HUES6 (cell line): Measurements from ENCODE around the gene PFKL.

Source experiments
- H3K27ac ChIP-seq: 2 replicates; pipeline ENCODE4 v1.7.0; 2013; ENCODE audit warnings: low read depth, mild to moderate bottlenecking, low read length, inconsistent platforms
- H3K27me3 ChIP-seq: 2 replicates; pipeline ENCODE4 v1.6.1; 2013; ENCODE audit warnings: low read length; ENCODE audit not compliant: control insufficient read depth, insufficient read depth
- H3K36me3 ChIP-seq: 2 replicates; pipeline ENCODE4 v1.6.1; 2013; ENCODE audit warnings: low read length; ENCODE audit not compliant: control insufficient read depth, insufficient read depth
- H3K4me1 ChIP-seq: 2 replicates; pipeline ENCODE4 v1.6.1; 2013; ENCODE audit warnings: low read length; ENCODE audit not compliant: control insufficient read depth, insufficient read depth
- H3K4me3 ChIP-seq: 2 replicates; pipeline ENCODE4 v1.5.1; 2013; ENCODE audit warnings: low read depth, low read length
- H3K9ac ChIP-seq: one replicate; pipeline ENCODE4 v1.6.1; 2013; ENCODE audit warnings: mild to moderate bottlenecking, low read length
- H3K9me3 ChIP-seq: 2 replicates; pipeline ENCODE4 v1.6.1; 2013; ENCODE audit warnings: low read depth, low read length; ENCODE audit not compliant: control insufficient read depth, insufficient read depth

Gene PFKL

DNA sequence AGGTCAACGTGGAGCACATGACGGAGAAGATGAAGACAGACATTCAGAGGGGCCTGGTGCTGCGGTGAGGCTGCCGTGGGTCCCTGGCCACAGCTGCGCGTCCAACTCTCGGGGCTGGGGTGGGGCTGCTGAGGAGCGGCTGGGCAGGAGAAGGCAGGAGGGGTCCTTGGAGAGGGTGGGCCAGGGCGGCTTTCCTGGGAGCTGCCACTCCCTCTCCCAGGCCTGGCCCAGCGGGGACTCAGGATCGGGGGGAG, 24.9 kb downstream of the PFKL start:
- no peak overlapping the region for H3K27ac ChIP-seq
- H3K4me3 ChIP-seq: no peak overlapping the region
- peaks cover 62% of the 10 kb centered on the region for H3K36me3 ChIP-seq
- no peaks in the 10 kb centered on the region for H3K4me1 ChIP-seq
- H3K9ac ChIP-seq: no peak overlapping the region
- no peaks in the 10 kb centered on the region for H3K9me3 ChIP-seq
- H3K27me3 ChIP-seq: no peaks in the 10 kb centered on the region

DNA sequence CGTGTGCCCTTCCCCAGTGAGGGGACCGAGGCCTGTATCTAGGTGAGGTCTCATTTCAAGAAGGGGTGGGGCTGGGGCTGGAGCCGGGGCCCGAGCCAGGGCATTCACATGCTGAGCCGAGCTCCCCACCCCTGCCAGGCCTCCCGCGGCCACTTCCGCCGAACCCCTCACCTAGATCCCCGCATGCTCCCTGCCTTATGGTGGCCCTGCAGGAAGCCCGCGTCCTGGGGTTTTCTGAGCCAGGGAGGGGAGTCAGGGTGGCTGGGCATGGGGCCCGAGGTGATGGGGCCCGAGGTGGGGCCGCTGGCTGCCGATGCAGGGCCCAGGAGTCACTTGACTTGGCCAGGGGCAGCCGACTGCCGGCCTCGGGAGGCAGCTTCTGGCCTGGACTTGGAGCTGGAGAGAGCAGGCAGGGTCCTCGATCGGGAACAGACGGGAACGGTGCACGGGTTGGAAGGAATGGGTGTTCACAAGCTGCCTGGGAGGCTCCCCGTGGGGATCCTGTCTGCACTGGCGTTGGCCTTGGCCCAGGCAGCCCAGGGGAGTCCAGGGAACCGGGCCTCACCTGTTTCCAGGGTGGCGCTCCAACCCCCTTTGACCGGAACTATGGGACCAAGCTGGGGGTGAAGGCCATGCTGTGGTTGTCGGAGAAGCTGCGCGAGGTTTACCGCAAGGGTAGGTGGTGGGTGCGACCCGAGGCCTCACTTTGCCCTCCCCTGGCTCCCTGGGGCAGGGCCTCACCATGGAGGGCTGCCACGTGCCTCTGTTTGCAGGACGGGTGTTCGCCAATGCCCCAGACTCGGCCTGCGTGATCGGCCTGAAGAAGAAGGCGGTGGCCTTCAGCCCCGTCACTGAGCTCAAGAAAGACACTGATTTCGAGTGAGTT, 25.8 kb downstream of the PFKL start:
- Histone ChIP-seq H3K4me1 (no peaks in the 10 kb centered on the region), H3K4me3 (no peak overlapping the region), H3K27me3 (no peaks in the 10 kb centered on the region), H3K9me3 (no peaks in the 10 kb centered on the region), H3K27ac (no peak overlapping the region), H3K36me3 (peaks cover 54% of the 10 kb centered on the region), H3K9ac (no peak overlapping the region)

DNA sequence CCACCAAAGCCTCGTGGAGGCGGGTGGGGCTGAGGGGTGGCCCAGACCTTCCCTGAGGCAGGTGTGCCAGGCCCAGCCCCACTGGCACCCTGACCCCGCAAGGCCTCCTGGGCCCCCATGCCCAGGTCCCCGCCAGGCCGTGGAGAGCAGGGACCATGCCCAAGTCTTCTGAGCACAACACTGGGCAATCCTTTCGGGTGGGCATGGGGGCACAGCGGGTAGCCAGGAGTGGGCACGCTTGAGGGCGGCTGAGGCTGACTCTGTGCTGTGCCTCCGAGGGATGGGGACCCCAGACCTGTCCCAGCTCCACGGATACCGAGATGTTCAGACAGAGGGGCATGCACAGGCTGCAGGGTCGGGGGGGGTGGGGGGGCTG, 26.4 kb downstream of the PFKL start:
- peaks cover 50% of the 10 kb centered on the region for H3K36me3 ChIP-seq
- no peaks in the 10 kb centered on the region for H3K27me3 ChIP-seq
- no peak overlapping the region for H3K27ac ChIP-seq
- no peak overlapping the region for H3K9ac ChIP-seq
- H3K4me3 ChIP-seq: no peak overlapping the region
- H3K4me1 ChIP-seq: no peaks in the 10 kb centered on the region
- H3K9me3 ChIP-seq: no peaks in the 10 kb centered on the region

DNA sequence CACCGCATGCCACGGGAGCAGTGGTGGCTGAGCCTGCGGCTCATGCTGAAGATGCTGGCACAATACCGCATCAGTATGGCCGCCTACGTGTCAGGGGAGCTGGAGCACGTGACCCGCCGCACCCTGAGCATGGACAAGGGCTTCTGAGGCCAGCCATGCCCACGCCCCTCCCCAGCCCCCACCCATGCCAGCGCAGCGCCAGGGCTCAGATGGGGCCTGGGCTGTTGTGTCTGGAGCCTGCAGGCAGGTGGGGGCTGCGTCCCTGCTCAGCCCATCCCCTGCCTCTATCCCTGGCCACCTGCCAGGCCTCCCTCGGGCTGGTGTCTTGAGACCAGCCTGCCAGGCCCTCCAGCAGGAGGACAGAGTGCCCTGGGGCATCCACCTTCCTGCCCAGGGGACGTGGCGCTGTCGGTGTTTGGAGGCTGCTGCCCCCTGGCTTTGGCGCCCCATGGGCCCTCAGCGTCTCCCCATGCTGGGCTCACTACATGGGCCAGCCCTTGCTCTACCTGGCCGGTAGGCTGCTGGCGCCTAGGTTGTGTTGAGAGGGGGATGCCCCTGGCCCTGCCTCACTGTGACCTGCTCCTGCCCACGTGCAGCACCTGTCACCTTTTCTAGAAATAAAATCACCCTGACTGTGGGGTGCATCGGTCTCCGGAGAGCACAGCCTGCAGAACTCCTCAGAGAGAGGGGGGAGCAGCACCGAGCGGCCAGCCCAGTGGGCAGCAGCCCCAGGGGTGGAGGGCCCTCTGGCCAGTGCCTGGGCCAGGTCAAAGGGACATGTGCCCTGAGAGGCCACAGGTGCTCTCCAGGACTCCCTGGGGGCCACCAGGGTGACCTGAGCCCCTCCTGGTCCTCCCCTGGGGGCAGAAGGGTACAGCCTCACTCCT, 27.1 kb downstream of the PFKL start:
- Histone ChIP-seq H3K36me3 (peaks cover 46% of the 10 kb centered on the region), H3K9ac (no peak overlapping the region)

DNA sequence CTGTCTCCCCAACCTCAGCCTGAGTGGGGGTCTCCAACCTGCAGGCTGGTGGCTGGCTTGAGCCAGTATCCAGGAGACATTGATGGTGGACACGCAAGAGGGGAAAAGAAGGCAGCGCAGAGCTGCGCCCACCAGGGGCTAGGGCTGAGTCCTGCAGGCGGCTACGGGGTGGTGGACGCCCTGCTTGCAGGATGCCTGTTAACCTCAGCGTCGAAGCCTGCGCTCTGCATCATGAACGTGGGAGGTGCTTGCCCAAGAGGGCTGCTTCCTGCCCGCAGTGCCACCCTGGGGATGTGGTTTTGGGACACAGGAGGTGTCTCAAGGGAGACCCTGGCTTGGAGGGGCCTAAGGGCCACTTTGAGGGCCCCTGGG, 27.7 kb downstream of the PFKL start:
- no peaks in the 10 kb centered on the region for H3K9me3 ChIP-seq
- no peak overlapping the region for H3K9ac ChIP-seq
- H3K27ac ChIP-seq: no peak overlapping the region
- H3K4me3 ChIP-seq: no peak overlapping the region
- H3K36me3 ChIP-seq: peaks cover 40% of the 10 kb centered on the region
- H3K4me1 ChIP-seq: no peaks in the 10 kb centered on the region
- no peaks in the 10 kb centered on the region for H3K27me3 ChIP-seq

More for the DNA sequence above, 27.1 kb downstream of the PFKL start:
- Histone ChIP-seq H3K27ac (no peak overlapping the region), H3K27me3 (no peaks in the 10 kb centered on the region), H3K4me1 (no peaks in the 10 kb centered on the region), H3K9me3 (no peaks in the 10 kb centered on the region), H3K4me3 (no peak overlapping the region)

DNA sequence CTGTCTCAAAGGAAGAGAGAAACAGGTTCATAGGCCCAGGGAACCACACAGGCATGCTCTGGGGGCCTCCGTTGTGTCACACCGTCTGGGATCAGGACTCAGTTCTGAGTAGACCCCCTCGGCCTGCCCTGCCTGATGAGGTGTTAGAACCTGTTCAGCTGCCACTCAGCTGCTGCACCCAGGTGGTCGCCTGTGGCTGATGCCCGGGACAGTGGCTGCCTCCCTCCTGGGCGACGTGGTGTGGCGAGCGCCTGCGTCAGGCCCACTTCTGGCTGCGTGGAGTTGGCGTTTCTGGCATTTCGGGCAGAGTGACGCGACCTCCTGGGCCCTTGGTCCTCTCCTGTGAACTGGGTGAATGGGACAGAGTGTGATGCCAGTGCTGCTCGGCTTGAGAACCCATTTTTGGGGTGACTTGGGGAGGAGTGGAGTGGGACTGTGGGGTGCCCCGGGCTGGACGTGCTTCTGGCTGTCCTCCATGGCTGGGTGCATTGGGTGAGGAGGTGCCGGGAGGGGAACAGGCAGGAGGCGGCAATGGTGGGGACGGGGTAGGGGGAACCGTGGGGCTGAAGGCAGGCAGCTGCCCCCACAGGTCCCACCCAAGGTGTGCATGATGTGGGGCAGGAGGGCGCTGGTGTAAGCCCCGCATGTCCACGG, 28.5 kb downstream of the PFKL start:
- Histone ChIP-seq H3K4me1 (no peaks in the 10 kb centered on the region), H3K36me3 (peaks cover 33% of the 10 kb centered on the region), H3K27ac (no peak overlapping the region), H3K9ac (no peak overlapping the region), H3K27me3 (no peaks in the 10 kb centered on the region), H3K4me3 (no peak overlapping the region), H3K9me3 (no peaks in the 10 kb centered on the region)

DNA sequence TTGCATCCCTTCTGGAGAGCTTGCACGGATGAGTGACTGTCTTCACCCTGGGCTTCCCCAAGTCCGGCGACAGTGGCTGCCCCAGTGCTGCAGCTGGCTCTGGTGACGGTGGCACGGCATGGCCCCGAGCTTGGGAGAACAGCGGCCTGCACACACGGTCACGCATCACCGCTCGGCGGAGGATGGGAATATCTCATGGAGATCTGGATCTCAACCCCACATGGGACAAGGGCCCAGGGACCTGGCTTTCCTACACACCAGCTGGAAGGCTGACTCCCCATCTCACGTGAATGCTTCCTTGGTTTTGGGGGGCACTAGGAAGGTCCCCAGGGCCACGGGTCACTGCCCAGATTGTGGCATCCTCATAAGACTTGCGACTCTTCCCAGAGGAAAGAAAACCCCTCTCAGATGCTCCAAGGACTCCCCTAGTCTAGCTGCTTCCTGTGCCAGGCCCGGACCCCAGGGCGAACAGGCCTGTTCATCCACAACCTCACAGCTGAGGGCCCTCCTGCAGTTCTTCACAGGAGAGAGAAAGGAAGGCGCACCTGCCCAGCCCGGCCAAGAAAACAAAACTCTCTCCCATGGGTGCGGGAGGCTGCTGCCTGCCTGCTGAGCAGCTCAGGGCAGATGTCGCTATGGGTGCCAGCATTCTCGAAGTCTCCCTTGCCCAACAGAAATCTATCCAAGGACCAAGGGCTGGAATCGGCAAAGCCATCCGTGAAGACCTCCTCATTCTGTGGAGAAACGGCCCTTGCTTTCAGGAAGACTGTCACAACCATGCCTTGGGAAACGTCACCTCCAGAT, 29.4 kb downstream of the PFKL start:
- no peaks in the 10 kb centered on the region for H3K9me3 ChIP-seq
- H3K9ac ChIP-seq: no peak overlapping the region
- no peak overlapping the region for H3K4me3 ChIP-seq
- H3K4me1 ChIP-seq: no peaks in the 10 kb centered on the region
- H3K36me3 ChIP-seq: peaks cover 24% of the 10 kb centered on the region
- no peak overlapping the region for H3K27ac ChIP-seq
- no peaks in the 10 kb centered on the region for H3K27me3 ChIP-seq

DNA sequence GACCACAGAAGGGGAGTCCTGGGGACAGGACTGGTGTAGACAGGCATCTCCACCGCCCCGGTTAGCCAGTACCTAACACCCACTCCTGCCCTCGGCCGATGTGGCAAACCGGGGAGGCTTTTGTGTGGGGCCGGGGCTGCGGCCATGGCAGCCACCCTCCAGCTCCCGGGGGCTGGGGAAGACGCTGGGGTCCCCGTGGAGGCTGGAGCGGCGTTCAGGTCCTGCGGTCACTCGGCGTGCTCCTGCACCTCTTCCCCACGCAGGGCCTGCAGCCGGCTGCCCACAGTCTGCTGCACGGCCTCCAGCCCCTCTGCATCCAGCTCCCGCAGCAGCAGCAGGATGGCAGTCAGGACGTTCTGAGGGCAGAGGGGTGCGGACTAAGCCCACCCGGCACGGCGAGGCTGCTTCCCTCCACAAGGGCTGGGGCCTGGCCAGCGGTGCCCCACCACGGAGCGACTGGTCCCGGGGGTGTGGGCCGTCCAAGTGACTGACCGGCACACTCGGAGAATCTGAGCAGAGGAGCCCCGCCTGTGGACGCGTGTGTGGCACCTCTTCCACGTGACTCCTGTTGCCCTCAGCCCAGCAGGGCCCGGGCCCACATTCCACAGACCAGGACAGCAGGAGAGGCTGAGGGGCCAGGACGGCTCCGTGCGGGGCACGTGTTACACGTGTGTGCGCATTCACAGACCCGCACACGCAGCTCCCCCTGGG, 30.3 kb downstream of the PFKL start:
- no peaks in the 10 kb centered on the region for H3K4me1 ChIP-seq
- peaks cover 15% of the 10 kb centered on the region for H3K36me3 ChIP-seq
- no peaks in the 10 kb centered on the region for H3K9me3 ChIP-seq
- no peak overlapping the region for H3K27ac ChIP-seq
- no peaks in the 10 kb centered on the region for H3K27me3 ChIP-seq
- no peak overlapping the region for H3K9ac ChIP-seq
- no peak overlapping the region for H3K4me3 ChIP-seq

DNA sequence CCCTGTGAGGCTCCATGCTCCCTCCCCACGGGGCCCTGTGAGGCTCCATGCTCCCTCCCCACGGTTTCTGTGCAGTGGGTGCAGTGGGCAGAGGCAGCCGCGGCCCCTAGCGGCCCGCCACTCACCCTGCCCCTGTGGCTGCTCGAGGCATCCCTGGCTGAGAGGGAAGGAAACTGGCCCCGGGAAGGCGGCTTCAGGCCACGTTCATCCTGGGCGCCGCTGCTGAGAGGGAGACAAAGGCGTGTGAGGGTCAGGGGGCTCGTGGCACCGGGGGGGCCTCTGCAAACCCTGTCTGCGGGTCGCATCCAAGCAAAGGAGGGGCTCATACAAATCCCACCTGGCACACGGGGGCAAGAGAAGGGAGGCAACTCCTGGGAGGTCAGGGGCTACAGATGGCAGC, 30.8 kb downstream of the PFKL start:
- no peak overlapping the region for H3K4me3 ChIP-seq
- no peak overlapping the region for H3K9ac ChIP-seq
- no peaks in the 10 kb centered on the region for H3K4me1 ChIP-seq
- H3K36me3 ChIP-seq: peaks cover 16% of the 10 kb centered on the region
- no peak overlapping the region for H3K27ac ChIP-seq
- no peaks in the 10 kb centered on the region for H3K9me3 ChIP-seq
- H3K27me3 ChIP-seq: no peaks in the 10 kb centered on the region

DNA sequence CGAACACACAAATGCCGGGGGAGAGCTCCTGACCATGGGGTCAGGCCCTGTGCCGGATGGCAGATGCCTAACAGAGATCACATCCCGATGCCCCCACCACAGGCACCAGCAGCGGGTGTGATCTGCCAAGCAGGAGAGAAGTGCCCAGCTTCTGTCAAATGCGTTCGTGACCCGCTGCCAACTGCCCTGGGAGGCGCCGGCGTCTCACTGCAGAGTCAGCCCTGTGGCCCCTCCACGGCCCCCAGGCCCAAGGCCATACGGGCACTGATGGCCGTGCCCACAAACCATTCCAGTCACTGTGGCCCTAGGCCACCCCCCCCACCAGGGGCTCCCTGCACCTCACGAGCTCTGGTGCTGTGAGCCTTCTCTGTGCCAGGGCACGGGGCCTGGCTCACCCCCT, 31.4 kb downstream of the PFKL start:
- H3K27me3 ChIP-seq: no peaks in the 10 kb centered on the region
- no peak overlapping the region for H3K9ac ChIP-seq
- H3K4me1 ChIP-seq: no peaks in the 10 kb centered on the region
- H3K4me3 ChIP-seq: no peak overlapping the region
- peaks cover 13% of the 10 kb centered on the region for H3K36me3 ChIP-seq
- H3K27ac ChIP-seq: no peak overlapping the region
- no peaks in the 10 kb centered on the region for H3K9me3 ChIP-seq
